IPS-18a (cell line): Measurements from ENCODE around the gene LZTS2.
"Not testable (repeated sequence)": the region's sequence is repeated elsewhere in the genome, so short reads cannot be mapped to it uniquely, and the experiment has no call there.

Experiments used
- H3K27ac ChIP-seq: one replicate; pipeline ENCODE4 v1.5.1; 2013; ENCODE audit warnings: low read length
- H3K27me3 ChIP-seq: one replicate; pipeline ENCODE4 v1.6.1; 2013; ENCODE audit warnings: mild to moderate bottlenecking, low read length; ENCODE audit not compliant: control insufficient read depth, insufficient read depth
- H3K36me3 ChIP-seq: one replicate; pipeline ENCODE4 v1.6.1; 2013; ENCODE audit warnings: low read depth, low read length; ENCODE audit not compliant: control insufficient read depth
- H3K4me1 ChIP-seq: one replicate; pipeline ENCODE4 v1.6.1; 2013; ENCODE audit warnings: low read depth, low read length; ENCODE audit not compliant: control insufficient read depth
- H3K4me3 ChIP-seq: one replicate; pipeline ENCODE4 v1.5.1; 2013; ENCODE audit warnings: low read length
- H3K9ac ChIP-seq: one replicate; pipeline ENCODE4 v1.6.1; 2013; ENCODE audit warnings: mild to moderate bottlenecking, low read length, moderate library complexity
- H3K9me3 ChIP-seq: one replicate; pipeline ENCODE4 v1.6.1; 2013; ENCODE audit warnings: low read depth, low read length; ENCODE audit not compliant: control insufficient read depth

Gene LZTS2

GRCh38 chr10:101033276-101033675 lies 33.7 kb downstream of the LZTS2 start:
- no peak overlapping the region for H3K4me3 ChIP-seq
- no peaks in the 10 kb centered on the region for H3K36me3 ChIP-seq
- no peak overlapping the region for H3K9ac ChIP-seq
- H3K9me3 ChIP-seq = no peaks in the 10 kb centered on the region
- peaks cover 22% of the 10 kb centered on the region for H3K4me1 ChIP-seq
- peaks cover 79% of the 10 kb centered on the region for H3K27me3 ChIP-seq
- H3K27ac ChIP-seq = no peak overlapping the region

- H3K9ac ChIP-seq, H3K4me3 ChIP-seq, H3K27ac ChIP-seq, H3K9me3 ChIP-seq, H3K36me3 ChIP-seq: not testable (repeated sequence)
- Histone ChIP-seq H3K27me3 (peaks cover 88% of the 10 kb centered on the region), H3K4me1 (peaks cover 19% of the 10 kb centered on the region)
Observed at GRCh38 chr10:101034404-101034803, 34.8 kb downstream of the LZTS2 start.

- Histone ChIP-seq H3K27me3 (peaks cover 93% of the 10 kb centered on the region), H3K36me3 (no peaks in the 10 kb centered on the region), H3K9ac (no peak overlapping the region), H3K27ac (no peak overlapping the region), H3K4me3 (no peak overlapping the region), H3K9me3 (no peaks in the 10 kb centered on the region), H3K4me1 (peaks cover 13% of the 10 kb centered on the region)
Observed at GRCh38 chr10:101035314-101035713, 35.7 kb downstream of the LZTS2 start.

GRCh38 chr10:101035916-101036702 lies 36.5 kb downstream of the LZTS2 start:
- H3K4me1 ChIP-seq = peaks cover 11% of the 10 kb centered on the region

GRCh38 chr10:101036726-101037125 lies 37.1 kb downstream of the LZTS2 start:
- H3K27ac ChIP-seq = no peak overlapping the region
- no peaks in the 10 kb centered on the region for H3K9me3 ChIP-seq
- H3K4me1 ChIP-seq = peaks cover 5% of the 10 kb centered on the region
- H3K27me3 ChIP-seq = peaks cover 80% of the 10 kb centered on the region
- H3K36me3 ChIP-seq = no peaks in the 10 kb centered on the region
- no peak overlapping the region for H3K4me3 ChIP-seq
- no peak overlapping the region for H3K9ac ChIP-seq

More at GRCh38 chr10:101035916-101036702, 36.5 kb downstream of the LZTS2 start:
- Histone ChIP-seq H3K4me3 (no peak overlapping the region), H3K36me3 (no peaks in the 10 kb centered on the region), H3K27me3 (peaks cover 86% of the 10 kb centered on the region), H3K9me3 (no peaks in the 10 kb centered on the region), H3K9ac (no peak overlapping the region), H3K27ac (no peak overlapping the region)

GRCh38 chr10:101038484-101038883 lies 38.9 kb downstream of the LZTS2 start:
- H3K9ac ChIP-seq = no peak overlapping the region
- no peak overlapping the region for H3K27ac ChIP-seq
- H3K4me3 ChIP-seq = no peak overlapping the region
- H3K27me3 ChIP-seq = peaks cover 66% of the 10 kb centered on the region
- no peaks in the 10 kb centered on the region for H3K9me3 ChIP-seq
- H3K4me1 ChIP-seq = no peaks in the 10 kb centered on the region
- H3K36me3 ChIP-seq = no peaks in the 10 kb centered on the region

- Histone ChIP-seq H3K9me3 (no peaks in the 10 kb centered on the region), H3K4me3 (no peak overlapping the region), H3K36me3 (no peaks in the 10 kb centered on the region), H3K4me1 (no peaks in the 10 kb centered on the region), H3K27me3 (peaks cover 66% of the 10 kb centered on the region), H3K9ac (no peak overlapping the region), H3K27ac (no peak overlapping the region)
Observed at GRCh38 chr10:101040061-101040460, 40.5 kb downstream of the LZTS2 start.

- no peaks in the 10 kb centered on the region for H3K9me3 ChIP-seq
- no peaks in the 10 kb centered on the region for H3K36me3 ChIP-seq
- no peak overlapping the region for H3K4me3 ChIP-seq
- peaks cover 66% of the 10 kb centered on the region for H3K27me3 ChIP-seq
- H3K9ac ChIP-seq = no peak overlapping the region
- no peak overlapping the region for H3K27ac ChIP-seq
- no peaks in the 10 kb centered on the region for H3K4me1 ChIP-seq
Observed at GRCh38 chr10:101040851-101041250, 41.2 kb downstream of the LZTS2 start.

GRCh38 chr10:101041252-101041761 lies 41.7 kb downstream of the LZTS2 start:
- no peaks in the 10 kb centered on the region for H3K36me3 ChIP-seq
- peaks cover 66% of the 10 kb centered on the region for H3K27me3 ChIP-seq
- no peak overlapping the region for H3K27ac ChIP-seq
- no peak overlapping the region for H3K4me3 ChIP-seq
- H3K4me1 ChIP-seq = no peaks in the 10 kb centered on the region
- no peaks in the 10 kb centered on the region for H3K9me3 ChIP-seq
- no peak overlapping the region for H3K9ac ChIP-seq

GRCh38 chr10:101042118-101042517 lies 42.5 kb downstream of the LZTS2 start:
- Histone ChIP-seq H3K4me3 (peak overlapping the region; percentile 67), H3K27ac (no peak overlapping the region), H3K9ac (no peak overlapping the region), H3K27me3 (peaks cover 71% of the 10 kb centered on the region), H3K4me1 (peaks cover 3% of the 10 kb centered on the region), H3K9me3 (no peaks in the 10 kb centered on the region), H3K36me3 (no peaks in the 10 kb centered on the region)

- Histone ChIP-seq H3K27me3 (peaks cover 72% of the 10 kb centered on the region), H3K4me3 (peak overlapping the region; percentile 67), H3K9me3 (no peaks in the 10 kb centered on the region), H3K9ac (peak overlapping the region; percentile 40), H3K36me3 (no peaks in the 10 kb centered on the region), H3K27ac (no peak overlapping the region), H3K4me1 (peaks cover 3% of the 10 kb centered on the region)
Observed at GRCh38 chr10:101042667-101043362, 43.2 kb downstream of the LZTS2 start.
